ENCODE measurements around the gene RFTN1.

- TF ChIP-seq, protein P1, sequence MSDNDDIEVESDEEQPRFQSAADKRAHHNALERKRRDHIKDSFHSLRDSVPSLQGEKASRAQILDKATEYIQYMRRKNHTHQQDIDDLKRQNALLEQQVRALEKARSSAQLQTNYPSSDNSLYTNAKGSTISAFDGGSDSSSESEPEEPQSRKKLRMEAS (IDR thresholded peaks at IDR 0.05): no peak
- TF ChIP-seq CTCF (IDR thresholded peaks at IDR 0.05) (no peak), CHD2 (IDR thresholded peaks at IDR 0.05; ENCODE audit: low read length, partially characterized antibody) (no peak), POLR2A (IDR thresholded peaks at IDR 0.05; ENCODE audit: low read length) (no peak)
Observed at GRCh38 chr3:16395212-16395611, 118.3 kb downstream of the RFTN1 start.
